ENCODE measurements around the gene UCK2.
A peak's percentile ranks its signal among the peaks of the same experiment; 100 is the strongest.

UCK2 gene

DNA sequence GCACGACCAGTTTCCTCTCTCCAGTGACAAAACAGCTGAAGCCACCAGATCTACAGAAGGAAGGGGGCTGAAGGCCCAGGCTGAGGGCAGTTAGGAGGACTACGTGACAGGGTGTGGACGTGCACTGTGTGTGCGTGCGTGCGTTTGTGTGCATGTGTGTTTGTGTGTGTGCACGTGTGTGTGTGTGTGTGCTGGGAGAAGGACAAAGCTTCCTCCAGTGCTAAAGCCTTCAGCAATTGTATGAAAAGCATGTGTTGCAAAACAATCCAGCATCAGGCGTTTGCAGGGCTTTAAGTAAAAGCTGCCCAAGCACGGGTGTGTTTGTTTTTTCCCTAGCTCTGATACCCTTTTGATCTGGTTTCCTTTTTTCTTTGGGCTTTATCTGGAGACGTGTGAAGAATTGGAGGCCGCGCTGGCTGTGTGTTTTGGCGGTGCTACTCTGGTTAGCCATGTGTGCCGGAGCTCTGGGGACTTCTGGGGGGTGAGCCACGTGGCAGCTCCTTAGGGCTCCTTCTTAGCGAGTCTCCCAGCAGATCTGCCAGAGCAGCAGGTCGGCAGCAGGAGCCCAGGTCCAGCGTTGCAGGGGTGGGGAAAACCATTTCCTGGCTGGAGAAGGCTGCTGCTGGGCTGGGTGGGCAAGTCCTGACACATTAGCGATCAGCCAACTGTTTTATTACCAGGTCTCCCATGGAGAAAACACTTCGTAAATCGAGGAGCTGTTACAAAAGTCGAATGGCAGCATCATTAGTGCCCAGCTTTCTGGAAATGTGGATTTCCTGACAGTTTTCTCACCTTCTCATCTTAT is 73.4 kb downstream of the UCK2 start:
- DNase-seq (ENCODE audit: low spot score), result no peak

- no peak for DNase-seq (ENCODE audit: low spot score)
Observed at GRCh38 chr1:165902565-165902964, 75.2 kb downstream of the UCK2 start.

GRCh38 chr1:165903672-165904071 is 76.3 kb downstream of the UCK2 start:
- no peak for DNase-seq (ENCODE audit: low spot score)

GRCh38 chr1:165904948-165905347 is 77.5 kb downstream of the UCK2 start:
- no peak for DNase-seq (ENCODE audit: low spot score)

DNA sequence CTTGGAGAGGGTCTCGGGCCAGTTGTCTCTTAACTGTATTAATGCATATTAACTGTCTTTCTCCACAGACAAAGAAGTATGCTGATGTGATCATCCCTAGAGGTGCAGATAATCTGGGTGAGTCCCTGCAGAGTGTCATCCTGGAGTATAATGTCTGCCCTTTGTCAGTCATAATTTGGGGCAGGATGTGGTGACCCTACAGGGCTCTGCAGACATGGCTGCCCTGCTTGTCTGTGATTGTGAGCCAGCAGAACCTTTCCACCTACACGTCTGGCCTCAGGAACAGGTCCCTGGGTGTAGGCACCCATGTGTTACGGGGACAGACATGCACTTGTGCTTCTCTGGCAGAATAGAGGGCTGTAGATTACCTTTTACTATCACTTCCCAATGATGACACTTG is 78.4 kb downstream of the UCK2 start:
- no peak for DNase-seq (ENCODE audit: low spot score)

GRCh38 chr1:165907256-165907857 is 79.9 kb downstream of the UCK2 start:
- DNase-seq (ENCODE audit: low spot score), result no peak

- no peak for DNase-seq (ENCODE audit: low spot score)
Observed at GRCh38 chr1:165910764-165911421, 83.5 kb downstream of the UCK2 start.

GRCh38 chr1:165911609-165912281 is 84.3 kb downstream of the UCK2 start:
- DNase-seq (ENCODE audit: low spot score), result no peak

- no peak for DNase-seq (ENCODE audit: low spot score)
Observed at GRCh38 chr1:165912638-165913037, 85.2 kb downstream of the UCK2 start.

GRCh38 chr1:165914136-165914798 is 86.9 kb downstream of the UCK2 start:
- peak; percentile 76 for DNase-seq (ENCODE audit: low spot score)

- no peak for DNase-seq (ENCODE audit: low spot score)
Observed at GRCh38 chr1:165915480-165915879, 88.1 kb downstream of the UCK2 start.

DNA sequence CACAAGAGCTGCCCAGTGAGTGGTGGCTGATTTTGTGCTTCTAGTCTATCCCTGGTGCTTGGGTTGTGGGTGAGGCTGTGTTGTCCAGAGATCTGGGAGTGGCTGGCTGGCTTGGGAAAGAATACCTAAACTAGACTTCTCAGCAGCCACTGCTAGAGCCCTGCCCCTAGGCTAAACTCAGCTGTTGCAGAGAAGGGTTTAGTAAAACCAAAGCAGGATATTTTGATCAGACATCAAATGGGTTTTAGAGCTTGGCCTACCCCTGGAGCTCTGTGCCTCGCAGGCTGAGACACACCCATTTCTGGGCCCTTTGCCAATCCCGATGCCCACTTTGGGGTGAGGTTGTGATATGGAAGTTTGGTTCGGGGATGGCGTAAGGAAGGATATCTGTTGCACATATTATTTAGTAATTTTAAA is 88.5 kb downstream of the UCK2 start:
- no peak for DNase-seq (ENCODE audit: low spot score)

DNA sequence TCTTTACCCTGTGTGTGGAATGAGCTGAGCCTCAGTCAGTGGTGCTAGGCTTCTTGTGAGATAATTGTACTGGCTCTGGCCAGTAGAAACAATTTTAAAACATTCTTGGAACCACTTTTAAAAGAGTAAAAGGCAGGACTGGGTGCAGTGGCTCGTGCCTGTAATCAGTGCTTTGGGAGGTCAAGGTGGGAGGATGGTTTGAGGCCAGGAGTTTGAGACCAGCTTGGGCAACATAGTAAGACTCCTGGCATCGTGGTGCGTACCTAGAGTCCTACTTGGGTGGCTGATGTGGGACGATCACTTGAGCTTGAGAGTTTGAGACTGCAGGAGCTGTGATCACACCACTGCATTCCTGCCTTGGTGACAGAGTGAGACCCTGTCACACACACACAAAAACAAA is 89.8 kb downstream of the UCK2 start:
- DNase-seq (ENCODE audit: low spot score), result no peak

- no peak for DNase-seq (ENCODE audit: low spot score)
Observed at GRCh38 chr1:165924117-165924516, 96.7 kb downstream of the UCK2 start.

- no peak for DNase-seq (ENCODE audit: low spot score)
Observed at GRCh38 chr1:165925498-165926079, 98.2 kb downstream of the UCK2 start.

DNA sequence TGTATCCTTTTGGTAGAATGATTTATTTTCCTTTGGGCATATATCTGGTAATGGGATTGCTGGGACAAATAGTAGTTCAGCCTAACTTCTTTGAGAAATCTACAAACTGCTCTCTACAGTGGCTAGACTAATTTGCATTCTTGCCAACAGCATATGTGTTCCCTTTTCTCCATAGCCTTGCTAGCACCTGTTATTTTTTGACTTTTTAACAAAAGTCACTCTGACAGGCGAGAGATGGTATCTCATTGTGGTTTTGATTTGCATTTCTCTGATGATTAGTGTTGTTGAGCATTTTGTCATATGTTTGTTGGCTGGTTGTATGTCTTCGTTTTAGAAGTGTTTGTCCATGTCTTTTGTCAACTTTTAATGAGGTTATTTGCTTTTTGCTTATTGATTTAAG is 99.8 kb downstream of the UCK2 start:
- DNase-seq (ENCODE audit: low spot score), result no peak

DNA sequence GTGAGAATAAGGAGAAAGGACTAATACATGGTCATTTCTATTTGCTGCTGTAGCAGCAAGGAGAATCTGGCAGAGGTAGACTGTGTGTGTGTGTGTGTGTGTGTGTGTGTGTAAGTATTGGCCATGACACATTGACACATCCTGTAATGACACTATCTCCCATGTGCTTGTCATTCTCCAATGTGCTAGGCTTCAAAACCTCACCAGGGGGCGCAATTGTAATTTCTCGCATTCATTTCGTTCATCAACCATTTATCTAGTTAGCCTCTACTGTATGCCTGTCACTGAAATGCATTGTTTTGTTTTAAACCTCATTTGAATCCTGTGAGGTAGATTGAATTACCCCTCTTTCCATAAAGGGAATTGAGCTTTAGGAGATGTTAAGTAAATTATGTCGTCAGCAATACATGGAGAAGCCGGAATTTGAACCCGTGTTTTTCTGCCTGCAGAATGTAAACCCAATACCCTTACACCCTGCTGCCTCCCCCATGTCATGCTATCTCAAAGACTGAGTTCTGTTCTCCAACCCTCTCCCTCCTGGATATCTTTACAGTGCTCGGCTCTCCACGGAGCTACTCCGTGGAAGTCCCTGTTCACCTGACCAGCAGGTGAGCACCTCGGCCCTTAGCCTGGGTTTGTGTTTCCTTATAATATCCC is 100.8 kb downstream of the UCK2 start:
- DNase-seq (ENCODE audit: low spot score), result peak; percentile 52

GRCh38 chr1:165930961-165931360 is 103.5 kb downstream of the UCK2 start:
- no peak for DNase-seq (ENCODE audit: low spot score)

GRCh38 chr1:165933446-165934170 is 106.2 kb downstream of the UCK2 start:
- no peak for DNase-seq (ENCODE audit: low spot score)

- no peak for DNase-seq (ENCODE audit: low spot score)
Observed at GRCh38 chr1:165936542-165936941, 109.1 kb downstream of the UCK2 start.

GRCh38 chr1:165937829-165938228 is 110.4 kb downstream of the UCK2 start:
- DNase-seq (ENCODE audit: low spot score), result no peak
